Fibroblast of lung (primary cell): ENCODE data around the gene PCGF6. TPM values are rescaled to one million over a fixed set of nuclear protein-coding genes. Genes with fewer than 3 reads are reported as not detected.

Source experiments
- DNase-seq, 2 donors: peaks; one replicate each; pipeline versions ENCODE4 v3.0.0 to v3.0.0-alpha.2; 2010; ENCODE audit warnings: low read depth in 2 of 2
- H2AFZ ChIP-seq: 2 replicates; pipeline ENCODE4 v1.5.1; 2012; ENCODE audit warnings: low read length, control low read depth, inconsistent platforms
- H3K27ac ChIP-seq: 2 replicates; pipeline ENCODE4 v1.5.1; 2011; ENCODE audit warnings: low read length, control low read depth; ENCODE audit not compliant: insufficient read depth
- H3K27me3 ChIP-seq: 2 replicates; pipeline ENCODE4 v1.5.1; 2011; ENCODE audit warnings: mild to moderate bottlenecking, low read length; ENCODE audit not compliant: control insufficient read depth, insufficient read depth
- H3K36me3 ChIP-seq: 2 replicates; pipeline ENCODE4 v1.5.1; 2011; ENCODE audit warnings: low read length; ENCODE audit not compliant: control insufficient read depth, insufficient read depth
- H3K4me1 ChIP-seq: 2 replicates; pipeline ENCODE4 v1.5.1; 2011; ENCODE audit warnings: low read length; ENCODE audit not compliant: control insufficient read depth, insufficient read depth; ENCODE audit errors: extremely low read depth
- H3K4me2 ChIP-seq: 2 replicates; pipeline ENCODE4 v1.5.1; 2011; ENCODE audit warnings: low read length, control low read depth; ENCODE audit not compliant: insufficient read depth; ENCODE audit errors: extremely low read depth
- H3K4me3 ChIP-seq, 4 experiments: fragments of 200-600 bp in 1 of 4; sonication (generic) in 1 of 4; replicated peaks in 1 of 4; 2 replicates each; pipeline ENCODE4 v1.5.1; 2011 to 2016; ENCODE audit warnings: low read length in 4 of 4, low read depth in 3 of 4, mild to moderate bottlenecking in 3 of 4, control low read depth in 2 of 4, inconsistent platforms in 1 of 4, mixed read lengths in 1 of 4; ENCODE audit not compliant: insufficient read depth in 1 of 4; ENCODE audit errors: control extremely low read depth in 1 of 4
- H3K79me2 ChIP-seq: 2 replicates; pipeline ENCODE4 v1.5.1; 2012; ENCODE audit warnings: mild to moderate bottlenecking, low read length, inconsistent platforms; ENCODE audit not compliant: control insufficient read depth, insufficient read depth
- H3K9ac ChIP-seq: 2 replicates; pipeline ENCODE4 v1.5.1; 2011; ENCODE audit warnings: mild to moderate bottlenecking, low read length, control low read depth; ENCODE audit not compliant: insufficient read depth
- H3K9me3 ChIP-seq: 2 replicates; pipeline ENCODE4 v1.5.1; 2012; ENCODE audit warnings: low read depth, low read length; ENCODE audit not compliant: control insufficient read depth, insufficient read depth
- H4K20me1 ChIP-seq: 2 replicates; pipeline ENCODE4 v1.5.1; 2011; ENCODE audit warnings: low read length; ENCODE audit not compliant: control insufficient read depth, insufficient read depth; ENCODE audit errors: extremely low read depth
- EZH2 ChIP-seq: IDR thresholded peaks from 2 replicates; pipeline ENCODE4 v1.5.1; 2012; ENCODE audit warnings: low read length, control low read depth, mild to moderate bottlenecking; ENCODE audit errors: missing control alignments
- polyA plus RNA-seq, 2 donors: library from polyadenylated mRNA; depleted of rRNA in 1 of 2; stranded (reverse) in 1 of 2; unstranded in 1 of 2; fragments of >200 nt; gene quantifications; 2 replicates each; pipeline ENCODE4 v1.2.1, GENCODE V29; 2011 to 2012; ENCODE audit warnings: missing spikeins in 1 of 2
- total RNA-seq: library from RNA; depleted of rRNA; stranded (reverse); fragments of >200 nt; gene quantifications from 2 replicates; pipeline ENCODE4 v1.2.1, GENCODE V29; 2014
- TF ChIP-seq, protein P1 (sequence below), 2 donors: IDR thresholded peaks in 1 of 2; conservative IDR thresholded peaks in 1 of 2; 1 replicate in 1 of 2; 2 replicates in 1 of 2; pipeline ENCODE4 v1.5.1; 2011 to 2012; ENCODE audit warnings: low read length in 2 of 2, control low read depth in 1 of 2, inconsistent platforms in 1 of 2, low read depth in 1 of 2, mild to moderate bottlenecking in 1 of 2

PCGF6 gene
- total and polyA plus RNA-seq, 2 donors (not counting 1 experiment from before 2014, with no cell fraction given): 8.9 to 13.2 TPM

DNA sequence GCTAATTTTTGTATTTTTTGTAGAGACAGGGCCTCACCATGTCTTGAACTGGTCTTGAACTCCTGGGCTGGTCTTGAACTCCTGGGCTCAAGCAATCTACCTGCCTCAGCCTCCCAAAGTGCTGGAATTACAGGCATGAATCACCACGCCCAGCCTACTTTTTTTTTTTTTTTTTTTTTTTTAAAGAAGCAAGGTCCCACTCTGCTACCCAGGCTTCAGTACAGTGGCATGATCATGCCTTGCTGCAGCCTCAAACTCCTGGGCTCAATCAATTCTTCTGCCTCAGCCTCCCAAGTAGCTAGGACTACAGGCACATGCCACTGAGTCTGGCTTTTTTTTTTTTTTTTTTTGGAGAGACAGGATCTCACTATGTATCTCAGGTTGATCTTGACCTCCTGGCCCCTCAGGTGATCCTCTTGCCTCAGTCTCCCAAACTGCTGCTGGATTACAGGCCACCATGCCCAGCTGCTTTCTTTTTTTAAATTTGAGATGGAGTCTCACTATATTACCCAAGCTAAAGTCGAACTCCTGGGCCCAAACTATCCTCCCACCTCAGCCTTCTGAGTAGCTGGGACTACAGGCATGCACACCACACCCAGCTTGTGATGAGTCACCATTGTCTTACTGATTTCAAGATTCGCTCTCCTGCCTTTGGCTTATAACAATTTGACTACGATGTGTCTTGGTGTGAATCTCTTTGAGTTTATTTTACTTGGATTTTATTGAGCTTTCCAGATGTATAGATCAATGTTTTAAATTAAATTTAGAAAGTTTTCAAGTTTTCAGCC lies 96.2 kb downstream of the PCGF6 start:
- Histone ChIP-seq H3K36me3 (no peaks in the 10 kb centered on the region), H3K4me2 (no peak overlapping the region)
- DNase-seq: peak in 1 of 2 donors; percentile 47

DNA sequence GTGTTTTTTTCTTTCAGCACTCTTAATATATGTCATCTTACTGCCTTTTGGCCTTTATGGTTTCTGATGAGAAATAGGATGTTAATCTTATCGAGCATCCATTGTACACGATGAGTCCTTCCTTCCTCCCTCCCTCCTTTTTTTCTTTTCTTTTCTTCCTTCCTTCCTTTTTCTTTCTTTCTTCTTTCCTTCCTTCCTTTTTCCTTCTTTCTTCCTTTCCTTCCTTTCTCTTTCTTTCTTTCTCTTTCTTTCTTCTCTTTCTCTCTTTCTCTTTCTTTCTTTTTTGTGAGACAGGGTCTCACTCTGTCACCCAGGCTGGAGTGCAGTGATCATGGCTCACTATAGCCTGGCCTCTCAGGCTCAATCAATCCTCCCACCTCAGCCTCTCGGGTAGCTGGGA lies 96.8 kb downstream of the PCGF6 start:
- DNase-seq: no peak
- no peak overlapping the region for H3K27ac ChIP-seq

More for the DNA sequence above, 96.2 kb downstream of the PCGF6 start:
- Histone ChIP-seq H2AFZ (no peak overlapping the region), H3K4me3 (no peak overlapping the region), H3K9me3 (no peaks in the 10 kb centered on the region), H3K79me2 (no peaks in the 10 kb centered on the region), H3K9ac (no peak overlapping the region), H4K20me1 (no peaks in the 10 kb centered on the region), H3K4me1 (no peaks in the 10 kb centered on the region), H3K27ac (no peak overlapping the region), H3K27me3 (no peaks in the 10 kb centered on the region)
- TF ChIP-seq, protein P1, sequence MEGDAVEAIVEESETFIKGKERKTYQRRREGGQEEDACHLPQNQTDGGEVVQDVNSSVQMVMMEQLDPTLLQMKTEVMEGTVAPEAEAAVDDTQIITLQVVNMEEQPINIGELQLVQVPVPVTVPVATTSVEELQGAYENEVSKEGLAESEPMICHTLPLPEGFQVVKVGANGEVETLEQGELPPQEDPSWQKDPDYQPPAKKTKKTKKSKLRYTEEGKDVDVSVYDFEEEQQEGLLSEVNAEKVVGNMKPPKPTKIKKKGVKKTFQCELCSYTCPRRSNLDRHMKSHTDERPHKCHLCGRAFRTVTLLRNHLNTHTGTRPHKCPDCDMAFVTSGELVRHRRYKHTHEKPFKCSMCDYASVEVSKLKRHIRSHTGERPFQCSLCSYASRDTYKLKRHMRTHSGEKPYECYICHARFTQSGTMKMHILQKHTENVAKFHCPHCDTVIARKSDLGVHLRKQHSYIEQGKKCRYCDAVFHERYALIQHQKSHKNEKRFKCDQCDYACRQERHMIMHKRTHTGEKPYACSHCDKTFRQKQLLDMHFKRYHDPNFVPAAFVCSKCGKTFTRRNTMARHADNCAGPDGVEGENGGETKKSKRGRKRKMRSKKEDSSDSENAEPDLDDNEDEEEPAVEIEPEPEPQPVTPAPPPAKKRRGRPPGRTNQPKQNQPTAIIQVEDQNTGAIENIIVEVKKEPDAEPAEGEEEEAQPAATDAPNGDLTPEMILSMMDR (conservative IDR thresholded peaks at IDR 0.05 in 1 of 2, IDR thresholded peaks at IDR 0.05 in 1 of 2; ENCODE audit: low read depth in 1 of 2, low read length in 2 of 2): no peak
- no peak for TF ChIP-seq EZH2

More for the DNA sequence above, 96.8 kb downstream of the PCGF6 start:
- no peak overlapping the region for H3K4me2 ChIP-seq
- no peaks in the 10 kb centered on the region for H3K79me2 ChIP-seq
- no peak for TF ChIP-seq EZH2
- TF ChIP-seq, protein P1 (conservative IDR thresholded peaks at IDR 0.05 in 1 of 2, IDR thresholded peaks at IDR 0.05 in 1 of 2; ENCODE audit: low read depth in 1 of 2, low read length in 2 of 2): no peak
- no peaks in the 10 kb centered on the region for H3K9me3 ChIP-seq
- no peak overlapping the region for H3K4me3 ChIP-seq
- H2AFZ ChIP-seq: no peak overlapping the region
- H3K4me1 ChIP-seq: no peaks in the 10 kb centered on the region
- H3K27me3 ChIP-seq: no peaks in the 10 kb centered on the region
- no peak overlapping the region for H3K9ac ChIP-seq
- H4K20me1 ChIP-seq: no peaks in the 10 kb centered on the region
- H3K36me3 ChIP-seq: no peaks in the 10 kb centered on the region

Other genes starting within 250 kb of the PCGF6 start
- 66.8 and 82.2 TPM in 2 replicates for gene NT5C2, start 157.9 kb downstream of the PCGF6 start, total RNA-seq
- gene NT5C2, start 157.9 kb downstream of the PCGF6 start, polyA plus RNA-seq: 64.0 and 74.3 TPM in 2 replicates
- gene RPEL1, start 105.3 kb downstream of the PCGF6 start, total RNA-seq: 0.17 and 0.26 TPM in 2 replicates
- gene RPEL1, start 105.3 kb downstream of the PCGF6 start, polyA plus RNA-seq: 0.09 and 0.18 TPM in 2 replicates
- under 0.01 and 0.50 TPM in 2 replicates for gene INA, start 74.0 kb downstream of the PCGF6 start, total RNA-seq
- gene INA, start 74.0 kb downstream of the PCGF6 start, polyA plus RNA-seq: 3.5 and 8.2 TPM in 2 replicates
- gene TAF5, start 16.8 kb upstream of the PCGF6 start, total RNA-seq: 3.0 and 4.1 TPM in 2 replicates
- 3.4 and 3.9 TPM in 2 replicates for gene TAF5, start 16.8 kb upstream of the PCGF6 start, polyA plus RNA-seq
- 148 and 155 TPM in 2 replicates for gene ATP5MK, start 45.3 kb upstream of the PCGF6 start, total RNA-seq
- 355 and 386 TPM in 2 replicates for gene ATP5MK, start 45.3 kb upstream of the PCGF6 start, polyA plus RNA-seq
- 28.8 and 34.0 TPM in 2 replicates for gene PDCD11, start 45.5 kb upstream of the PCGF6 start, total RNA-seq
- gene PDCD11, start 45.5 kb upstream of the PCGF6 start, polyA plus RNA-seq: 10.0 and 15.1 TPM in 2 replicates
- 31.6 and 35.8 TPM in 2 replicates for gene CALHM2, start 101.2 kb upstream of the PCGF6 start, total RNA-seq
- 29.8 and 37.2 TPM in 2 replicates for gene CALHM2, start 101.2 kb upstream of the PCGF6 start, polyA plus RNA-seq
- not detected in 2 replicates for gene CALHM1, start 107.8 kb upstream of the PCGF6 start, total RNA-seq
- gene CALHM1, start 107.8 kb upstream of the PCGF6 start, polyA plus RNA-seq: not detected in 2 replicates
- gene CALHM3, start 128.1 kb upstream of the PCGF6 start, total RNA-seq: not detected in 2 replicates
- gene CALHM3, start 128.1 kb upstream of the PCGF6 start, polyA plus RNA-seq: not detected in 2 replicates
- gene NEURL1, start 142.6 kb upstream of the PCGF6 start, total RNA-seq: under 0.01 TPM in 1 of 2 replicates, not detected in the other
- 0.11 and 0.12 TPM in 2 replicates for gene NEURL1, start 142.6 kb upstream of the PCGF6 start, polyA plus RNA-seq